Testis (tissue), 2 donors: ENCODE measurements around the gene PRAMEF1.

Experiments used
- CTCF ChIP-seq, 3 experiments: fragments of 450-650 bp in 2 of 3; fragments of 200-600 bp in 1 of 3; sonication (generic) in 1 of 3; IDR thresholded peaks; one replicate each; pipeline ENCODE4 v1.5.1; 2016 to 2019; ENCODE audit warnings: antibody characterized with exemption in 3 of 3, mild to moderate bottlenecking in 2 of 3, moderate library complexity in 1 of 3
- POLR2A ChIP-seq: fragments of 450-650 bp; IDR thresholded peaks from one replicate; pipeline ENCODE4 v1.6.1; 2017; ENCODE audit warnings: antibody characterized with exemption, mild to moderate bottlenecking, moderate library complexity

GRCh38 chr1:12811409-12811784 lies 20.2 kb downstream of the PRAMEF1 start:
- TF ChIP-seq CTCF (IDR thresholded peaks at IDR 0.05) (no peak), POLR2A (no peak)
